Measurements from ENCODE around the gene LCN6. TPM values are rescaled to one million over a fixed set of nuclear protein-coding genes. Genes with fewer than 3 reads are reported as not detected.

Gene LCN6
- total and polyA plus RNA-seq, 9 of the 15 experiments (the other 6 are each of a cell fraction or from before 2014, with no cell fraction given): 0.10 to 0.45 (median 0.37) TPM; not detected in 5

DNA sequence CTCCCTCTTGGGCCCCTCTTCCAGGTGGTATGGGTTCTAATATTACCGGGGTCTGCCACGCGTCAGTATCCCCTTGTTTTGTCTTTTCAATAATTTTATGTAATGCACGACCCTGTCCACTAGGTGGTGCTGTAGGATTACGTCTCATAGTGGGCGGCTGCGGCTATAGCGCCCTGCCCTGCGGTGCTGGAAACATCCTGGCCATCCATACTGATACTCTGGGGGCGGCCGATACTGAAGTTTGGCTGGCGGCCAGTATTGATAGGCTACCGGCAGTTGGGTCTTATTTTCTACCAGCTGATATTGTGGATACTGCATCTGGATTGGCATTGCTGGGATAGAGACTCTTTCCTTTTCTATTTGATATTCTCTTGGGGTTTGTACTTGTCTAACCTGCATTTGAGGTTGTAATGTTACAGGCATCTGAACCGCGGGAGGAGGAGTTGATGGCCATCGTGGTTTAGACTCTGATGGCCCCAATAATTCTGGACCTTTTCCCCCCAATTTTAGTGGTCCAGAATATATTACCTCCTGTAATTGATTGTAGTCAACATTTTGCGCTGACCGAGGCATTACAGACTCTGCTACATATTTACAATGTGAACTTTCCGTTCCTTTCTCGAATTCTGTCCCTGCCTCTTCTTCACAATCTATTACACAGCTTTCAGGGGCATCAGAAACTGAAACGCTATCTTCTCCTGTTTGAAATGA is 39.5 kb upstream of the LCN6 start (continued):
- no peak for TF ChIP-seq ZNF766 (CRISPR knock-in tag; conservative IDR thresholded peaks at IDR 0.05)
- TF ChIP-seq, protein P1, sequence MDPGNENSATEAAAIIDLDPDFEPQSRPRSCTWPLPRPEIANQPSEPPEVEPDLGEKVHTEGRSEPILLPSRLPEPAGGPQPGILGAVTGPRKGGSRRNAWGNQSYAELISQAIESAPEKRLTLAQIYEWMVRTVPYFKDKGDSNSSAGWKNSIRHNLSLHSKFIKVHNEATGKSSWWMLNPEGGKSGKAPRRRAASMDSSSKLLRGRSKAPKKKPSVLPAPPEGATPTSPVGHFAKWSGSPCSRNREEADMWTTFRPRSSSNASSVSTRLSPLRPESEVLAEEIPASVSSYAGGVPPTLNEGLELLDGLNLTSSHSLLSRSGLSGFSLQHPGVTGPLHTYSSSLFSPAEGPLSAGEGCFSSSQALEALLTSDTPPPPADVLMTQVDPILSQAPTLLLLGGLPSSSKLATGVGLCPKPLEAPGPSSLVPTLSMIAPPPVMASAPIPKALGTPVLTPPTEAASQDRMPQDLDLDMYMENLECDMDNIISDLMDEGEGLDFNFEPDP (CRISPR knock-in tag; IDR thresholded peaks at IDR 0.05): no peak
- TF ChIP-seq ZNF174 (CRISPR knock-in tag; IDR thresholded peaks at IDR 0.05): no peak
- peak; percentile 50; the same call in 1 of the 2 replicates for TF ChIP-seq ZBTB7A (IDR thresholded peaks at IDR 0.05; ENCODE audit: borderline replicate concordance, control insufficient read depth, low read depth, low read length)
- no peak for TF ChIP-seq RUNX1 (IDR thresholded peaks at IDR 0.05; ENCODE audit: low read depth)
- 0 out of 2 replicates have a peak, but pooled peaks have one; percentile 34 for TF ChIP-seq SMAD3 (CRISPR knock-in tag; conservative IDR thresholded peaks at IDR 0.05)
- TF ChIP-seq, protein P2, sequence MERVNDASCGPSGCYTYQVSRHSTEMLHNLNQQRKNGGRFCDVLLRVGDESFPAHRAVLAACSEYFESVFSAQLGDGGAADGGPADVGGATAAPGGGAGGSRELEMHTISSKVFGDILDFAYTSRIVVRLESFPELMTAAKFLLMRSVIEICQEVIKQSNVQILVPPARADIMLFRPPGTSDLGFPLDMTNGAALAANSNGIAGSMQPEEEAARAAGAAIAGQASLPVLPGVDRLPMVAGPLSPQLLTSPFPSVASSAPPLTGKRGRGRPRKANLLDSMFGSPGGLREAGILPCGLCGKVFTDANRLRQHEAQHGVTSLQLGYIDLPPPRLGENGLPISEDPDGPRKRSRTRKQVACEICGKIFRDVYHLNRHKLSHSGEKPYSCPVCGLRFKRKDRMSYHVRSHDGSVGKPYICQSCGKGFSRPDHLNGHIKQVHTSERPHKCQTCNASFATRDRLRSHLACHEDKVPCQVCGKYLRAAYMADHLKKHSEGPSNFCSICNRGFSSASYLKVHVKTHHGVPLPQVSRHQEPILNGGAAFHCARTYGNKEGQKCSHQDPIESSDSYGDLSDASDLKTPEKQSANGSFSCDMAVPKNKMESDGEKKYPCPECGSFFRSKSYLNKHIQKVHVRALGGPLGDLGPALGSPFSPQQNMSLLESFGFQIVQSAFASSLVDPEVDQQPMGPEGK (CRISPR knock-in tag; IDR thresholded peaks at IDR 0.05; ENCODE audit: borderline replicate concordance): no peak
- peak; percentile 57 for TF ChIP-seq DPF2 (IDR thresholded peaks at IDR 0.05)
- no peak for TF ChIP-seq ZFP36 (IDR thresholded peaks at IDR 0.05; ENCODE audit: low read depth, low read length, partially characterized antibody)
- TF ChIP-seq, protein P3, sequence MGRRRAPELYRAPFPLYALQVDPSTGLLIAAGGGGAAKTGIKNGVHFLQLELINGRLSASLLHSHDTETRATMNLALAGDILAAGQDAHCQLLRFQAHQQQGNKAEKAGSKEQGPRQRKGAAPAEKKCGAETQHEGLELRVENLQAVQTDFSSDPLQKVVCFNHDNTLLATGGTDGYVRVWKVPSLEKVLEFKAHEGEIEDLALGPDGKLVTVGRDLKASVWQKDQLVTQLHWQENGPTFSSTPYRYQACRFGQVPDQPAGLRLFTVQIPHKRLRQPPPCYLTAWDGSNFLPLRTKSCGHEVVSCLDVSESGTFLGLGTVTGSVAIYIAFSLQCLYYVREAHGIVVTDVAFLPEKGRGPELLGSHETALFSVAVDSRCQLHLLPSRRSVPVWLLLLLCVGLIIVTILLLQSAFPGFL (CRISPR knock-in tag; IDR thresholded peaks at IDR 0.05): no peak
- no peak for TF ChIP-seq ZNF165 (CRISPR knock-in tag; IDR thresholded peaks at IDR 0.05; ENCODE audit: borderline replicate concordance)
- TF ChIP-seq PRMT5 (CRISPR knock-in tag; IDR thresholded peaks at IDR 0.05): no peak
- TF ChIP-seq, protein P4, sequence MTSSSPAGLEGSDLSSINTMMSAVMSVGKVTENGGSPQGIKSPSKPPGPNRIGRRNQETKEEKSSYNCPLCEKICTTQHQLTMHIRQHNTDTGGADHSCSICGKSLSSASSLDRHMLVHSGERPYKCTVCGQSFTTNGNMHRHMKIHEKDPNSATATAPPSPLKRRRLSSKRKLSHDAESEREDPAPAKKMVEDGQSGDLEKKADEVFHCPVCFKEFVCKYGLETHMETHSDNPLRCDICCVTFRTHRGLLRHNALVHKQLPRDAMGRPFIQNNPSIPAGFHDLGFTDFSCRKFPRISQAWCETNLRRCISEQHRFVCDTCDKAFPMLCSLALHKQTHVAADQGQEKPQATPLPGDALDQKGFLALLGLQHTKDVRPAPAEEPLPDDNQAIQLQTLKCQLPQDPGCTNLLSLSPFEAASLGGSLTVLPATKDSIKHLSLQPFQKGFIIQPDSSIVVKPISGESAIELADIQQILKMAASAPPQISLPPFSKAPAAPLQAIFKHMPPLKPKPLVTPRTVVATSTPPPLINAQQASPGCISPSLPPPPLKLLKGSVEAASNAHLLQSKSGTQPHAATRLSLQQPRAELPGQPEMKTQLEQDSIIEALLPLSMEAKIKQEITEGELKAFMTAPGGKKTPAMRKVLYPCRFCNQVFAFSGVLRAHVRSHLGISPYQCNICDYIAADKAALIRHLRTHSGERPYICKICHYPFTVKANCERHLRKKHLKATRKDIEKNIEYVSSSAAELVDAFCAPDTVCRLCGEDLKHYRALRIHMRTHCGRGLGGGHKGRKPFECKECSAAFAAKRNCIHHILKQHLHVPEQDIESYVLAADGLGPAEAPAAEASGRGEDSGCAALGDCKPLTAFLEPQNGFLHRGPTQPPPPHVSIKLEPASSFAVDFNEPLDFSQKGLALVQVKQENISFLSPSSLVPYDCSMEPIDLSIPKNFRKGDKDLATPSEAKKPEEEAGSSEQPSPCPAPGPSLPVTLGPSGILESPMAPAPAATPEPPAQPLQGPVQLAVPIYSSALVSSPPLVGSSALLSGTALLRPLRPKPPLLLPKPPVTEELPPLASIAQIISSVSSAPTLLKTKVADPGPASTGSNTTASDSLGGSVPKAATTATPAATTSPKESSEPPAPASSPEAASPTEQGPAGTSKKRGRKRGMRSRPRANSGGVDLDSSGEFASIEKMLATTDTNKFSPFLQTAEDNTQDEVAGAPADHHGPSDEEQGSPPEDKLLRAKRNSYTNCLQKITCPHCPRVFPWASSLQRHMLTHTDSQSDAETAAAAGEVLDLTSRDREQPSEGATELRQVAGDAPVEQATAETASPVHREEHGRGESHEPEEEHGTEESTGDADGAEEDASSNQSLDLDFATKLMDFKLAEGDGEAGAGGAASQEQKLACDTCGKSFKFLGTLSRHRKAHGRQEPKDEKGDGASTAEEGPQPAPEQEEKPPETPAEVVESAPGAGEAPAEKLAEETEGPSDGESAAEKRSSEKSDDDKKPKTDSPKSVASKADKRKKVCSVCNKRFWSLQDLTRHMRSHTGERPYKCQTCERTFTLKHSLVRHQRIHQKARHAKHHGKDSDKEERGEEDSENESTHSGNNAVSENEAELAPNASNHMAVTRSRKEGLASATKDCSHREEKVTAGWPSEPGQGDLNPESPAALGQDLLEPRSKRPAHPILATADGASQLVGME (CRISPR knock-in tag; IDR thresholded peaks at IDR 0.05): no peak
- TF ChIP-seq NONO (IDR thresholded peaks at IDR 0.05; ENCODE audit: low read depth in 2 of 2, low read length in 1 of 2): no peak
- TF ChIP-seq, protein P5, sequence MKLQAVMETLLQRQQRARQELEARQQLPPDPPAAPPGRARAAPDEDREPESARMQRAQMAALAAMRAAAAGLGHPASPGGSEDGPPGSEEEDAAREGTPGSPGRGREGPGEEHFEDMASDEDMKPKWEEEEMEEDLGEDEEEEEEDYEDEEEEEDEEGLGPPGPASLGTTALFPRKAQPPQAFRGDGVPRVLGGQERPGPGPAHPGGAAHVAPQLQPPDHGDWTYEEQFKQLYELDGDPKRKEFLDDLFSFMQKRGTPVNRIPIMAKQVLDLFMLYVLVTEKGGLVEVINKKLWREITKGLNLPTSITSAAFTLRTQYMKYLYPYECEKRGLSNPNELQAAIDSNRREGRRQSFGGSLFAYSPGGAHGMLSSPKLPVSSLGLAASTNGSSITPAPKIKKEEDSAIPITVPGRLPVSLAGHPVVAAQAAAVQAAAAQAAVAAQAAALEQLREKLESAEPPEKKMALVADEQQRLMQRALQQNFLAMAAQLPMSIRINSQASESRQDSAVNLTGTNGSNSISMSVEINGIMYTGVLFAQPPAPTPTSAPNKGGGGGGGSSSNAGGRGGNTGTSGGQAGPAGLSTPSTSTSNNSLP (IDR thresholded peaks at IDR 0.05; ENCODE audit: borderline replicate concordance, low read depth, low read length): peak; percentile 69; the same call in 1 of the 2 replicates

Measured in K562 (cell line).